Measurements from ENCODE around the gene ANKRD42.
"Not testable (repeated sequence)": the region's sequence is repeated elsewhere in the genome, so short reads cannot be mapped to it uniquely, and the experiment has no call there.

The ANKRD42 gene

DNA sequence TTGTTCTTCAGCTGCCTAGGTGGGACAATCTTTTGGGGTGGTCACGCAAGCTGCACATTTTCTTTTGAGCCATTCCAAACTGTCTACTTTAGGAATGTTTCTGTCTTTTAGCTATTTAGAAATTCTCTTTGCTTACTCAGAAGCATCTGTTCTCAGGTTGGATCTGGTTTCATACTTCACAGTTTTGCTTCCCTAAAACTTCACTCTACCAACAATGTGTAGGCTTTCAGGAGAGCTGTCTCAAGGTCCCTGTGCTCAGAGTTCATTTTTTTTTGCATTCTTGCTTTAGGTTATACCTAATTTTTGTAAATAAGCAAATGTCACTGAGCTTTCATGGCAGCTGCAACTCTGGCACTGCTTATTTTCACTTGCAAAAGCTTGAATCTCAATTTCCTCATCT is 55.9 kb downstream of the ANKRD42 start:
- DNase-seq: no peak

DNA sequence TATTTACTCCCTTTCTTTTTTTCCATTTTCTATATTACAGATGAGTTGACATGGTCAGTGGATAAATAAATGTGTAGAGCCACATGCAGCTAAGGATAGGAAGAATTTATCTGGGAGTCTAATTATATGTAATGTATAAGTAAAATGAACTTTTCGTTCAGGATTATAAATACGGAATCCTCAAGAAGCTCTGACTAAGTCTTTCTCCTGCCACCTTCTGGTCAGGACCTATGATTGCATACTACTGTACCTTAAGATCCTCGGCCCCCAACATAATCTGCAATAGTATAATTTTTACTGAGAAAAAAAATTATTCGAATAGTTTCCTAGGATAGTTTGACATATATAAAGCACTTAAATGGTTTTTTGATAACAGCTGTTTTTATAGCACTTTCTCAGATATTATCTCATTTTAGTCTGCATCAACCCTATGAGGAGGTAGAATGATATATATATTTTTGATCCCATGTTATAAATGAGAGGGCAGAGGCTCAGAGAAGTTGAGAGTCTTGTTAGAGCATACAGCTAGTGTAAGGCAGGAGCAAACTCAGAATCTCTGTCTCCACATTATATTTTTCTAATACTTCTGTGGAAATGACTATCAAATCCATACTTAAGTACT is 56.6 kb downstream of the ANKRD42 start:
- no peak for DNase-seq

DNA sequence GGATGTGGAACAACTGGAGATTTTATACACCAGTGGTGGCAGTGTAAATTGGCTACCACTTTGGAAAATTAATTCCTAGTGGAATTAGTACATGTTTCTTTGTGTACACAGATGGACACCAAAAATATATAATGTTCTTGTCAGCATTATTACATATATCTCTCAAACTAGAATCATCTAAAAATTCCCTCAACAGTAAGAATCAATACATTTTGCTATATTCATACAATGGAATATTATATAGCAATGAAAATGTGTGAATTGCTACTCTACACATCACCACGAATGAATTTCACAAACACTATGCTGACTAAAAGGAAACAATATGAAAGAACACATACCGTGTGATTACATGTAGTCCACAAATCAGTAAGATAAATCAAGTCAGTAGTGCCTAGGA is 58.8 kb downstream of the ANKRD42 start:
- no peak for DNase-seq

GRCh38 chr11:83252941-83253340 is 59.4 kb downstream of the ANKRD42 start:
- DNase-seq: no peak

- no peak for DNase-seq
These were observed 61.9 kb downstream of the ANKRD42 start for GRCh38 chr11:83255366-83255765.

- DNase-seq: no peak
These were observed 63.3 kb downstream of the ANKRD42 start for GRCh38 chr11:83256602-83257340.

DNA sequence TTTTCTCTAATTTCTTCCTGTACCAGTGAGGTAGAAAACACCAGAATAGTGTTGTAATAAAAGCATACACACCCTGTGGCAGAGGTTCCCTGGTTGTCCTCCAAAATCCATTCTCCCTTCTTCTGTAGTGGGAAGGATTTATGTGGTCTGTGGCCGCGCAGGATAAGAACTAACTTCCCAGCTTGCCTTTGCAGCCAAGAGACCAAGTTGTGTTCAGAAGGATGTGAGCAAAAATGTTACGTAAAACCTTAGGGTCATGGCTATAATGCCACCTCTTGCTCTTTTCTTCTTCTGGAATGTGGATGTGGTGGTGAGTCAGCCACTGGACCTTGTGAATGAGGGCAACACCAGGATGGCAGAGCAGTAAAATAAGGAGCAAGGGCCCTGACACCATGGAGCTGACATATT is 64.3 kb downstream of the ANKRD42 start:
- DNase-seq: no peak

- DNase-seq: no peak
These were observed 66.0 kb downstream of the ANKRD42 start for GRCh38 chr11:83259559-83259958.

DNA sequence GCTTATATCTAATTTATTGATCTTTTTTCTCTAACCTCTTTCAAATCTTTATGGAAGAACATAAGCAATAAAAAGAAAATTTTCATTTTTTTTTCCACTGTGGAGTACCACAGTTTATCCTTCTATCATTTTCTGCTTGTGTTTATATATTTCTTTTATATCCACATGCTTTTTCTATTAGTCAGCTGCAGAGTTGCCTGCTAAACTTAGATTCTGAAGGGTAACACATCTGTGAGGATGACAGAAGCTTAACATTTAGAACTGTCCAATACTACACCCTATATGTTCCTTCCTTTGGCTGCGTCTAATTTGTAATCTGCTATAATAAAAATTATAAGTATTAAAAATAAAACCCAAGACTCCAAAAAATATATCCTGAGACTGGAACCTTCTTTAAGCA is 71.8 kb downstream of the ANKRD42 start:
- DNase-seq: no peak

DNA sequence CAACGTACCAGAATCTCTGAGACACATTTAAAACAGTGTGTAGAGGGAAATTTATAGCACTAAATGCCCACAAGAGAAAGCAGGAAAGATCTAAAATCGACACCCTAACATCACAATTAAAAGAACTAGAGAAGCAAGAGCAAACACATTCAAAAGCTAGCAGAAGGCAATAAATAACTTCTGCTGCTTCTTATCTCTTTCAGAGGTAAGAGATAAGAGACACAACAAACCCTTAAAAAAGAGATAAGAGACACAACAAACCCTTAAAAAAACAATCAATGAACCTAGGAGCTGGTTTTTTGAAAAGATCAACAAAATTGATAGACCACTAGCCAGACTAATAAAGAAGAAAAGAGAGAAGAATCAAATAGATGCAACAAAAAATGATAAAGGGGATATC is 75.6 kb downstream of the ANKRD42 start:
- not testable (repeated sequence) for DNase-seq

GRCh38 chr11:83271734-83272133 is 78.2 kb downstream of the ANKRD42 start:
- not testable (repeated sequence) for DNase-seq

DNA sequence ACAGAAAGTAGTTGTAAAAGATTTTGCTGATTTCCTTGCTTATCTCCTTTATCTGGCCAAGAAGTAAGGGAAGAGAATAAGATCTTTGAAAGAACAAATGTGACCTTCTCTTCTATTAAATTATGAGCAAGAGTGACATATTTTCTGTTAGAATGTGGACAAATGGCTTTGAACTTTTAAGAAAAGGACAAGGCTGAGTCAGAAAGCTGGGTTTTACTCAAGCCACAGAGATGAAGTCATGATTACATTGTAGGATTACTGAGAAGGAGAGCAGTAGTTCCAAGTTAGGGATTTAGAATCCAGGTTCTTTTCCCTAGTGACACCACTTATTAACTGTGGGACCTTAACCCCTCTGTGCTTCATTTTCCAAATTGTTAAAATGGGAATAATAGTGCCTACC is 79.1 kb downstream of the ANKRD42 start:
- DNase-seq: no peak

DNA sequence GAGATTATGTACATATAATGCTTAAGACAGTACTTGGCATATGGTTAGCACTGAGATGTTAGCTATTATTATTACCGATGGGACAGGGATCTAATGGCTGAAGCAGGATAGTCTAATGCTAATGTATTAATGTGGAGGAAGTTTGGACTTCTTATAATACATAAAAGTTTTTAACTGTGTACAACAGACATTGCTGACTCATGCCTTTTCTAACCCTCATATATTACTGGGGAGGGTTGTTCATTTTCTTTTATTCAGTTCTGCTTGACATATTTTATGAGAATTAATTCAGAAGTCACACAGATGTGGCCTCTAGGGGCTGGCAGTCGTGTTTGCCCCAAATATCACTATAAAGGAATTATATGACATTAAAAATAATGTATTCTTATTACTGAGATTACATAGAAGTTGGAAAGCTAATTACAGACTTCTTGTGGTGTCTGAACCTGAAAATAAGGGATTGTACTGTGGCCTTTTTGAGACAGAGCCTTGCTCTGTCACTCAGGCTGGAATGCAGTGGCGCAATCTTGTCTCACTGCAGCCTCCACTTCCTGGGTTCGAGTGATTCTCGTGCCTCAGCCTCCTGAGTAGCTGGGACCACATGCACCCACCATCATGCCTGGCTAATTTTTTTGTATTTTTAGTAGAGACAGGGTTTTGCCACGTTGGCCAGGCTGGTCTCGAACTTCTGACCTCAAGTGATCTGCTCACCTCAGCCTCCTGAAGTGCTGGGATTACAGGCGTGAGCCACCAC is 82.6 kb downstream of the ANKRD42 start:
- no peak for DNase-seq

- DNase-seq: no peak
These were observed 84.8 kb downstream of the ANKRD42 start for GRCh38 chr11:83278351-83278750.

DNA sequence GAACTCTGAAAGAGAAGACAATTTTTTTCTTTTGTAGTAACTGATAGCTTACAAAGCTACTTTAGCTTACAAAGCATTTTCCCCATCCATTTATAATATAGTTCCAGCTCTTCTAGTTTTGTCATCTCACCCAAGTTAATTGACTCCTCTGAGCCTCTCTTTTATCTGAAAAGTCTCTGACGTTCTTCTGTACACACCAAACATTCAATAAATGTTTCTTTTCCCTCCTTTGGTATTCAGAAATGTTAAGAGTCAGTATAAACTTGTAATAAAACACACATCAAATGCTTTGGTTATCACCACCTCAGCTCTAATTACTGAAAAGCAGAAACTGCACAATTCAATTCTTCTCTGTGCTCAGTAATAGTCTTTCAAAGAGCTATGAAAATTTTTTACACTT is 86.7 kb downstream of the ANKRD42 start:
- no peak for DNase-seq

DNA sequence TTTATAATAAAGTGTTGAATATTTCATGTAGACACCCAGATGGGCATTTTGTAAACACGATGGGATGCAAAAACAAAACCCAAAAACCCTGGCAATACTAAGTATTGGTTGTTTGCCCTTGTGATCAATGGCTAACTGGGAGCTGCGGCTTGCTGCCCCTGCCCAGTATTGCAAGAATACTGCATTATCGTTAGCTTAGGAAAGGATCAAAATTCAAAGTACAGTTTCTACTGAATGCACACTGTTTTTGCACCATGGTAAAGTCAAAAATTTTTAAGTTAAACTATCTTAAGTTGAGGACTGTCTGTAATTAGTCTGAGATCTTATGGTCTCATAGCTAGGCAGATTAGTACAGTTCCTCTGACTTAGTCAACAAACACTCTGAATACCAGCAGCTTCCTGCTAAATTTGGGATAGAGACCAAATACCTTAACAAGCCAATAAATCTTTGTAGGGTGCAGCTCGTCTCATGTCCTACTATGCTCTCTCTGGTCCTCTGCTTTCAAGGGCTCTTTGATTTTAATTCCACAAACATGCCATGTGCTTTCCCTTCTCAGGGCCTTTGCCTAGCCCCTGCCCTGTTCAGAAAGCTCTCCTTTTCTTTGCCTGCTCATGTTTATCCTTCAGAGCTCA is 88.7 kb downstream of the ANKRD42 start:
- DNase-seq: no peak

DNA sequence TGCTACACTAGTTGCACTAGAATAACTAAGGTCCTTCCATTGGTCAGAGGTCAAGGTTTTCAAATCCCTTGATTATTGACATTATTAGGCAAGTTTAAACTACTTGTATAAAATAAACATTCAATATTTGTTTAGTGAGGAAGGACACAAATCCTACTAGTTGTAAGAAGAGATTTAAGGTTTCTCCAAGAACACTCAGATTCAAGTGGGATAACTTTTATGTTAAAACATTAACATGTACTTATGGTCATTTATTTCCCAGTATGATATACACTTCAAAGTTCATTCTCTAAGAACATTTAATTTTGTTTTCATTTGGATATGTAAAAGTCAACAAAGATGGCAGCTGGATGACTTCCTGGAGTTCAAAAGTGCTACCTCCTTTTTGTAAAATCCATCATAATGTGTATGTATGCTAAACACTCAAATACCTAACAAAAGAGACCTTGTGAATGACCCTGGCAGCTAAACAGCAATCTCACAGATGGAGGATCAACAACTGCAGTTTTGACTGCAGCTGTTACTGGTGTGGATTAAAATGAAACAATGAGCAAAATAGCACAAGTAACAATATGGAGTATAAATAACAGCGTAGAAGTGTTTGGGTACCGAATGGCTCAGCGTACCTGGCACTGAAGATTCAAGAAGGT is 91.1 kb downstream of the ANKRD42 start:
- DNase-seq: no peak

GRCh38 chr11:83285151-83285770 is 91.7 kb downstream of the ANKRD42 start:
- no peak for DNase-seq

DNA sequence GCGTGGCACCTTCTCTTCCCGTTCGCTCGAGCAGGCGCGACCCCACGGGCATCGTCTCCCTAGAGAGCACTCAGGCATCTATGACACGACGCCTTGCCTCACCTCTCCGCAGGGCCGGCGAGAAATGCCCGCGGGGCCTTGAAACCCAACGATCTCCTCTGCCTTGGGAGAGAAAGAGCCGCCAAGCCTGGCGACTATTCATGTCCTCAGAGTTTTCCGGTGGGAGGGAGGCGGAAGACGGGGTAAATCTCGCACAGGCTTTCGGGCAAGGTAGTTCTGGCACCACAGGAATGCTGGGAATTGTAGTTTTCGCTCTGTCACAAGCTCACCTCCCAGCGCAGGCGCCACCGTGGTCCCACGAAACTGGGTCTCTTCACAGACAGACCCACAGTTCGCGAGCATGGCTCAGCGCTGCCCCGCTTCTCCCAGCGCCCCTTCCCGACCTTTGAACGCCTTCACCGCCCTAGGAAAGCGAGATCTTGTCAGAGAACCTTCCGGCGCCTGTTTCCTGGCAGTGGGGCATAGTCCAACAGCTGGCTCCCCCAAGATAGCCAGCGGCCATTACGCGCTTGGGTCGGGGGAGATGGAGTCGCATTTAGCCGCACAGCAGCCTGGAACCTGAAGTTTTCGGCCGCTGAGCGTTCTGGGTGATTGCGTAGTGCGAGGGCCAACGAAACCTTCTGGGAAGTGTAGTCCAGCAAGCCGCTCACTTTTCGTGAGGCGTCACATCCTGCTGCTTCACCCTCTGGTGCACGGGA is 92.4 kb downstream of the ANKRD42 start, which contains the start of gene CCDC90B:
Gene CCDC90B, minus strand, starts transcription at position 597 of the 758 bp plus-strand sequence. Its CDS starts 395 bp downstream, at position 202.
- peak; percentile 98 for DNase-seq

DNA sequence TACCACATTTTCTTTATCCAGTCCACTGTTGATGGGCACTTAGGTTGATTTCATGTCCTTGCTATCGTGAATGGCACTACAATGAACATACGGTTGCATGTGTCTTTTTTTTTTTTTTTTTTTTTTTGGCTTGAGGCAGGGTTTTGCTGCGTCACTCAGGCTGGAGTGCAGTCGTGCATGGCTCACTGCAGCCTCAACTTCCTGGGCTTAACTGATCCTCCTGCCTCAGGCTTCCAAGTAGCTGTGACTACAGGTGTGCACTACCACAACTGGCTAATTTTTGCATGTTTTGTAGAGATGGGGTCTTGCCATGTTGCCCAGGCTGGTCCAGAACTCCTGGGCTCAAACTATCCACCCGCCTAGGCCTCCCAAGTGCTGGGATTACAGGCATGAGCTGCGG is 94.1 kb downstream of the ANKRD42 start:
- DNase-seq: no peak

GRCh38 chr11:83292709-83293456 is 99.4 kb downstream of the ANKRD42 start:
- DNase-seq: no peak
